GM10266 (cell line): Measurements from ENCODE around the gene DDR2.

ENCODE experiments used
- DNase-seq: peaks from one replicate; pipeline ENCODE4 v3.0.0; 2012; ENCODE audit errors: extremely low spot score
- CTCF ChIP-seq: IDR thresholded peaks from 2 replicates; pipeline ENCODE4 v1.5.1; 2012; ENCODE audit warnings: mild to moderate bottlenecking, low read depth; ENCODE audit not compliant: control insufficient read depth, insufficient read depth; ENCODE audit errors: missing control alignments

DDR2 gene

GRCh38 chr1:162671664-162672410, 39.6 kb downstream of the DDR2 start:
- TF ChIP-seq CTCF: no peak
- no peak for DNase-seq

GRCh38 chr1:162672622-162673260, 40.5 kb downstream of the DDR2 start:
- no peak for TF ChIP-seq CTCF
- DNase-seq: no peak

GRCh38 chr1:162674034-162674608, 41.9 kb downstream of the DDR2 start:
- no peak for DNase-seq
- TF ChIP-seq CTCF: no peak

GRCh38 chr1:162676087-162676486, 43.8 kb downstream of the DDR2 start:
- no peak for TF ChIP-seq CTCF
- DNase-seq: no peak

GRCh38 chr1:162676750-162677149, 44.5 kb downstream of the DDR2 start:
- TF ChIP-seq CTCF: no peak
- DNase-seq: no peak

- no peak for DNase-seq
- TF ChIP-seq CTCF: no peak
These were observed 45.5 kb downstream of the DDR2 start for GRCh38 chr1:162677607-162678371.
